Raji (cell line): ENCODE measurements around the gene CEP104.

Source experiments
- POLR2A ChIP-seq: IDR thresholded peaks from 2 replicates; pipeline ENCODE4 v1.6.1; 2011; ENCODE audit warnings: low read depth, low read length, control low read depth; ENCODE audit not compliant: insufficient read depth

CEP104 gene

DNA sequence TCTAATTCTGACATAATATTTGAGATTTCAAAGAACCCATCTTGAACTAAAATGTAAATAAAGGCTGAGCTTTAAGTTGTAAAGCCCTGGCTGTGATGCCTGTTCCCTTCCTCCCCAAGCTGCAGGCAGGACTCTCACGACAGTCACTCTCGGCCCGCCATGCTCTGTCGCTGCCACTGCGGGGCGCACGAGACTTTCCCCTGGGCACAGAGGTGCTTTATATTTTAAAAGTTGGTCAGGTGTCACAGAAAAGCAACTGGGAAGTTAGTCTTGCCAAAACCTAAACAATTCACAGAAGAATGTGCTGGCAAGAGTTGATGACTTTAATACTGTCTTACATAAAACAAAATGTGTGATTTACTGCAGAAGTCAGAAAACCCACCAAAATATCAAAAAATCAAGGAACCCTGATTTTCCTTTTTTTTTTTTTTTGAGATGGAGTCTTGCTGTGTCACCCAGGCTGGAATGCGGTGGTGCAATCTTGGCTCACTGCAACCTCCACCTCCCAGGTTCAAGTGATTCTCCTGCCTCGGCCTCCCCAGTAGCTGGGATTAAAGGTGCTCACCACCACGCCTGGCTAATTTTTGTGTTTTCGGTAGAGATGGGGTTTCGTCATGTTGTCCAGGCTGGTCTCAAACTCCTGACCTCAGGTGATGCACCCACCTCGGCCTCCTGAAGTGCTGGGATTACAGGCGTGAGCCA, 71.4 kb downstream of the CEP104 start:
- TF ChIP-seq POLR2A: no peak

GRCh38 chr1:3785045-3785444, 72.0 kb downstream of the CEP104 start:
- no peak for TF ChIP-seq POLR2A

DNA sequence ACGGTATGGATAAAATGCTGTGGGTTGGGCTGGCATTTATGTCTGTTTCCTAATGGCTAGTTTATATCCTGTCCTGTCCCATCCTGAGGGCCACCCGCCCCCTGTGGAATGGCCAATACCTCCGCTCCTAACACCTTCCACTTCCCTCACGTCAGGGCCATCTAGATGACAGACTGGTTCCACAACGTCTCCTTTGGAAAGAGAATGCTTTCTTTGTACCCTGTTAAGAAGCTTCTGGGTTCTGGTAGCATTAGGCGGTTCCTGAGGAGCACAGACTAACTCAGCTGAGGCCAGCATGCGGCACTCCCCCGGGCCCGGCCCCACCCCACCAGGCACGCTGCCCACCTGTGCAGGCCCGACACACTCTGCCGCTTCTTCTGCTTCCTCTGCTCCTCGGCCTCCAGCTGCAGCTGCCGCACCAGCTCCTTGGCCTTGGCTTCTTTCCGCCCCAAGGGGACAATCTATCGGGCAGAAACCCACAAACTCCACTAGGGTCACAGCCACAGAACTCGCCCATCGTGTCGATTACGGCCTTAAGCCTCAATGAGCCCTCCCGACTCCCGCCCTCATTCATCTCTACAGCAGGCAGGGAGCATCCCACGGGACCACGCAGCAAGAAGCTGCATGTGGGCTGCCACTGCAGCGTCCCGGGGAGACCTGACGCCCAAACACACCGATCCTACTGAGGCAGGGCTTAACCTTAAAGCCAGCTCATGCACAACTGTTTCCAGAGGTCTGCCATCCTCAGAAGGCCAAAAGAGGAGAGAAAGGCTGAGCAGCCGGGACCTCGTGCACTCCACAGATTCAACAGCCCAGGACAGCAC, 73.1 kb downstream of the CEP104 start:
- TF ChIP-seq POLR2A: no peak

DNA sequence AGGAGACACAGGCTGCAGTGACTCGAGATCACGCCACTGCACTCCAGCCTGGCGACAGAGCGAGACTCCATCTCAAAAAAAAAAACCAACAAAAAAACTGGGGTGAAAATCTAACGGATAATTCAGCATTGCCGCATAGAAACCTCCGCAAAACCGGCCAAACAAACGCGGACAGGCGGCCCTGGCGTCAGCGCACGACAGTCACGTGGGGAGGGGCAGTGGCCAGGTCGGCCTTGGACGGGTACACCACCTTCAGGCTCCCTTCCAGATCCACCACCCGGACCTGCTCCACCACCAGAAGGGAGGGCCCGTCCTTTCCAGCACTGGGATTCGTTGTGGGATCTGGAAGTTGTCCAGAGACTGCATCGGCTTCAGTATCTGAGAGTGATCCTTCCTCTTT, 76.1 kb downstream of the CEP104 start:
- no peak for TF ChIP-seq POLR2A

DNA sequence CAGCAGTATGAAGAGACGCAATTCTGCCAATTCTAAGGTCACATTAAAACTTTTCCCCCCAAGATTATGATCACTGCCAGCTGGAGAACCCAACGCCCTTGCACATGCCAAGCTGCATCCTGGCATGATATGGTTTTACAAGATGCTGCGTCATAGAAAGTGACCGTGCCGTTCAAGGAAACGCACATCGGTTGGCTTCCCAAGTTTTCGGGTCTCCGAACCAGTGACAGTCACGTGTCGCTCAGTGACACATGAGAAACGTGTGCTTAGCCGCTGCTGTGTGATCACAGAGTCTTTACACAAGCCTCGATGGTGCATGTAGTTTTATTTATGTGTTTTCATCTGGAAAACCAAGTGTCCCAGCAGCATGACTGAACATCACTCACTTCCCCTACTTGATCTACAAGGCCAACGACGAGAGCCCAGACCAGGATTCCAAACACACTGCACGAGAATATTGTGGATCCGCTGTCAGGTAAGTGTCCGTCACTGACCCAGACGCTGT, 77.0 kb downstream of the CEP104 start:
- no peak for TF ChIP-seq POLR2A

GRCh38 chr1:3779265-3779911, 77.6 kb downstream of the CEP104 start:
- no peak for TF ChIP-seq POLR2A

GRCh38 chr1:3778590-3779264, 78.3 kb downstream of the CEP104 start:
- TF ChIP-seq POLR2A: no peak

GRCh38 chr1:3777647-3778589, 79.1 kb downstream of the CEP104 start:
- TF ChIP-seq POLR2A: no peak

DNA sequence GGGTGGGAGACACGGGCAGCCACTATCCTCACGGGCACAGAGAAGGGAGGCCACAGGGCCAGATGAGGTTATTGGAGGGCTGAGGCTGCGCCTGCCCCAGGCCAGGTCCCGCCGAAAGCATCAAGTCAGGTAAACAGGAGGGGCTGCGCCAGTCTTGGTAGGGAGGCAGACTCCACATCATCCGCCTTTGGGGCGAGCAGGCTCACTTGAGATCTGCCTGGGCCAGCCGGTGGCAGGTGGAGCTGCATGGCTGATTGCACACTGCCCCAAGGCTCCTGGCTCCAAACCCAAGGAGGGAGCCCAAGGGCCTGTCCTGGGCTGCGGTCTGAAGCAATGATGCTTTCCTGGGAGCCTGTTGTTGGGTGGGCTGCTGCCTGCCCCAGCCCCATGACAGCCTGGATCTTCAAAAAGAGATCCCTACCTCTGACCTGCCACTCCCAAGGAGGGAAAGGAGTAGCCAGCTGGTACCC, 79.9 kb downstream of the CEP104 start:
- no peak for TF ChIP-seq POLR2A

DNA sequence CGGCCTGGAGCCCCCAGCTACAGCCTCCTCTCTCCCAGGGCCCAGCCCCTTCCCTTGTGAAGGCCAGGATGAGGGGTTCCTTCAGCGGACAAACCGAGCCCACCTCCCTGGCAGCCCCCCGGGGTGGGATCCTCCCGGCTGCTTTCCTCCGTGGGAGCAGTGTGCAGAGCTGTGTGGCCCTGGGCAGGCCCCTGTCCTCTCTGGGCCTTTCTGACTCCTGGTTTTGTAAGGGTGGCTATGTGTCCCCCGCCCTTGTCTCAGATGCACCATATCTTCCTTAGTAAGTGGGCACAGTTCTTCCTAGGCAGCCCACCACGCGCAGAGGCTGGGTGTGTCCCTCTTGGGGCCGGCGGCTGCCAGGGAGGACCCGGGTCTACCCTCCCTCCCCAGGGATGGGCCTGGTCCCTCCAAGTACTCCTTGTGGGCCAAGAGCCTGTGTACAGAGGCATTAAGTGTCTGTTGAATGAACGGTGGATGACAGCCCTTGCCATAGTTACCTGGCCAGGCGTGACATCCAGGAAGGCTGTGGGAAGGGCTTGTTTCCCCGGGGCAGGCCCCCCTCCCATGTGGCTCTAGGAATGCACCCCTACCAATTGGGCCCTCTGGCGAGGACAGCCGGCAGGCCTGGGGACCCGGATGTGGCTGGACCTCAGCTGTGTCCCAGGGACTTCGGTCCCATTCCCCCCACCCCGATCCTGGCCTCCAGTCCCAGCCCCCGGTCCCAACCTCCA, 80.6 kb downstream of the CEP104 start:
- no peak for TF ChIP-seq POLR2A

DNA sequence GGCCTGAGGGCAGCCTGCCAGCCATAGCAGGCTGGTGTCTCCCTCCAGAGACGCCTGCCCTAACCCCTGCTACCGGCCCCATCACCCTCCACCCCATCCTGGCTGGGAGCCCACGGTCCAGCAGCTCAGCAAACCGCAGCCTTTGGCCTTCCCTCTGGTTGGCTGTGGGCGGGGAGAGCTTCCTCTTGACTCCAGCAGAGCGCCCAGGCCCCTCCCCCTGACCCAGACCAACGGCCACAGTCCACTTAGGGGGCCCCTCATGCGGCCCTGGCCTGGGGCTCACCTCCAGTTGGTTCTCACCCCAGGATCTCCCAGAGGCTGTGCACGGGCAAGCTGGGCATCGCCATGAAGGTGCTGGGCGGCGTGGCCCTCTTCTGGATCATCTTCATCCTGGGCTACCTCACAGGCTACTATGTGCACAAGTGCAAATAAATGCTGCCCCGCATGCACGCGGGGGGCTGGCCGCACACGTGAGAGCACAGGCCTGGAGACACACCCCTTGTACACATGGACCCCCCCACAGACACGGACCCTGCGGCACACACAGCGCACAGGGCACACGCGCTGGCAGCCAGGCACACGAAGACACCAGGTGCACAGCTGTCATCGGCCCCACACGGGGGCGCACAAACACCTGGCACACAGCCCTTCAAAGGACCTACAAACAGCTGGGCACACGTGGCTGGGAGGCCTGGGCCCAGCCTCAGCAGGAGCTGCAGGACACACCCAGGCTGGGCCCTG, 81.4 kb downstream of the CEP104 start:
- peak; percentile 30; the same call in 1 of the 2 replicates for TF ChIP-seq POLR2A

- TF ChIP-seq POLR2A: no peak
These were observed 82.0 kb downstream of the CEP104 start for GRCh38 chr1:3774946-3775489.
